ENCODE measurements around the gene ASPM.
"Not testable (repeated sequence)": the region's sequence is repeated elsewhere in the genome, so short reads cannot be mapped to it uniquely, and the experiment has no call there.

ASPM gene

DNA sequence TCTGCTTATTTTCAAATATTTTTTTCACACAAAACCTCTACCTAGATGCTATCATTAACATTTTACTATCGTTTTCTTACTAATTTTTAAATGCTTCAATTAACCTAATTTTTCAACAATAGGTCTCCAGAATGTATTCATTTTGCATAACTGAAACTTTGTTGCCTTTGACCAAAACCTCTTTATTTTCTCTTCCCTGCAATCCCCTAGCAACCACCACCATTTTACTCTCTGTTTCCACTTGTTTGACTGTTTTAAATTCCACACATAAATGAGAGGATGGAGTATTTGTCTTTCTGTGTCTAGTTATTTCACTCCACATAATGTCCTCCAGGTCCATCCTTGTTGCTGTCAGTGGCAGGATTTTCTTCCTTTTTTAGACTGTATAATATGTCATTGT, 69.9 kb downstream of the ASPM start:
- DNase-seq (ENCODE audit: low read depth) = no peak

DNA sequence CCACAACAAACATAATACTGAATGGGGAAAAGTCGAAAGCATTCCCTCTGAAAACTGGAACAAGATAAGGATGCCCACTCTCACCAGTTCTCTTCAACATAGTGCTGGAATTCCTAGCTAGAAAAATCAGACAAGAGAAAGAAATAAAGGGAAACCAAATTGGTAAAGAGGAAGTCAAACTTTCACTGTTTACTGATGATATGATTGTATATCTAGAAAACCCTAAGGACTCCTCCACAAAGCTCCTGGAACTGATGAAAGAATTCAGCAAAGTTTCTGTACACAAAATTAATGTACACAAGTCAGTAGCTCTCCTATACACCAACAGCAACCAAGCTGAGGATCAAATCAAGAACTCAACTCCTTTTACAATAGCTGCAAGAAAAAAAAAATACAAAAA, 72.5 kb downstream of the ASPM start:
- no peak for DNase-seq (ENCODE audit: low read depth)

DNA sequence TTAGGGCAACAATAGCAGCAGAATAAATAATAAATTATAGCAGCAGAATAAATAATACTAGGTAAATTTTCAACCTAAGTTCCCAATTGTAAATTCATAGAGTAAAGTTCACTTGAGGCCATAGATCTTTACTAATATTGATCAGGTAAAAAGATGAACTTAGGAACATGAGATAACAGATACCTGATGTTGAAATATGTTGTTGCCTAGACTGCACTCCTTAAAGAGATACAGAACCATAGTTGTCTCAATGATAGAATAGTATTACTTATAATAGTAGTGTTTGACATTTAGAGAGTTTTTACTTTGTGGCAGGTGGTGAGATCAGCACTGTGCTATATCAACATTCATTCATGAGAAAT, 79.0 kb downstream of the ASPM start:
- DNase-seq (ENCODE audit: low read depth) = no peak

- no peak for DNase-seq (ENCODE audit: low read depth)
These were observed 79.6 kb downstream of the ASPM start, which contains the start of gene F13B for GRCh38 chr1:197066719-197067456. Gene F13B (minus strand): TSS chr1:197067260. CDS start chr1:197067223, 37 bp downstream.

GRCh38 chr1:197066277-197066676, 80.2 kb downstream of the ASPM start:
- DNase-seq (ENCODE audit: low read depth) = no peak

- DNase-seq (ENCODE audit: low read depth) = no peak
These were observed 80.9 kb downstream of the ASPM start for GRCh38 chr1:197065559-197065958.

DNA sequence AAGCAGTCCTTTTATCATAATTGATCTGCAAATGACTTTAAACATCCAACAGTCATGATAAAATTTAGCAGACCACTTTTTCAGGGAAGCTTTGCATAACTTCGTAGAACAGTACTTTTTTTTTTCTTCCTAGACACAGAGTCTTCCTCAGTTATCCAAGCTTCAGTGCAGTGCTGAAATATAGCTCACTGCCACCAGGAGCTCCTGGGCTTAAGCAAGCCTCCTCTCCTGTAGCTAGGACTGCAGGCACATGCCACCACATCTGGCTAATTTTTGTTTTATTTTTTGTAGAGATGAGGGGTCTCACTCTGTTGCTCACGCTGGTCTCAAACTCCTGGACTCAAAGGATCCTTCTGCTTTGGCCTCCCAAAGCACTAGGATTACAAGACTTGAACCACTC, 83.3 kb downstream of the ASPM start:
- no peak for DNase-seq (ENCODE audit: low read depth)

DNA sequence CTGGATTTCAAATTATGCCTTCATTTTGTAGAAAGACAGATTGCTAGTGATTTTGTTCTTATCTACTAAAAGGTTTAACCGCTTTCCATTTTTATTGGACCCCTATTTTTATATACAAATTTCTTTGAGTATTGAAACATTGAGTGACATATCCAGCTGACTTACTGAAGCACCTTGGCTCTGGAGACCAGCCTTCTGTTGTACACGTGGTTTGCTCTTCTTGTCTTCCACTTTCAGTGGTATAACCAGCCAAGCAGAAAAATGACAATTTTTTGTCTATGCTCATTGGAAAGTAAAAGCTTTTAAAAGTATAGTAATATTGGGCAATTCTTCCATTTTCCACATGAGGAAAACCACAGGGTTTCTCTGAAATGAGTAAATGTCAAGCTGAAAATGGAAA, 83.8 kb downstream of the ASPM start:
- no peak for DNase-seq (ENCODE audit: low read depth)

DNA sequence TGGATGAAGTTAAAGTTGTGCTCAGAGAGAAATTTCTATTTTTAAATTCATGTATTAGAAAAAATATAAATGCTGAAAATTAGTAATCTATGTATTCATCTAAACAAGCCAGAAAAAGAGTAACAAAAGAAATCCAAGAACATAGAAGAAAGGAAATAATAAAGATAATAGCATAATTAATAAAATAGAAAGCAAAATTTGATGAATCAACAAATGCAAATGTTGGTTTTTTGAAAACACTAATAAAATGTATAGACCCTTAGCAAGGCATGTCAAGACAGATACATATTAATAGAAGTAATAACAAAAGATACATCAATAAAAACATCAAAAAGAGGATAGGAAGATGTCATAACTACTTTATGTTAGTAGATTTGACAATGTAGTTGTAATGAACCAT, 97.4 kb downstream of the ASPM start:
- DNase-seq (ENCODE audit: low read depth) = no peak

- no peak for DNase-seq (ENCODE audit: low read depth)
These were observed 103.7 kb downstream of the ASPM start for GRCh38 chr1:197042676-197043341.

DNA sequence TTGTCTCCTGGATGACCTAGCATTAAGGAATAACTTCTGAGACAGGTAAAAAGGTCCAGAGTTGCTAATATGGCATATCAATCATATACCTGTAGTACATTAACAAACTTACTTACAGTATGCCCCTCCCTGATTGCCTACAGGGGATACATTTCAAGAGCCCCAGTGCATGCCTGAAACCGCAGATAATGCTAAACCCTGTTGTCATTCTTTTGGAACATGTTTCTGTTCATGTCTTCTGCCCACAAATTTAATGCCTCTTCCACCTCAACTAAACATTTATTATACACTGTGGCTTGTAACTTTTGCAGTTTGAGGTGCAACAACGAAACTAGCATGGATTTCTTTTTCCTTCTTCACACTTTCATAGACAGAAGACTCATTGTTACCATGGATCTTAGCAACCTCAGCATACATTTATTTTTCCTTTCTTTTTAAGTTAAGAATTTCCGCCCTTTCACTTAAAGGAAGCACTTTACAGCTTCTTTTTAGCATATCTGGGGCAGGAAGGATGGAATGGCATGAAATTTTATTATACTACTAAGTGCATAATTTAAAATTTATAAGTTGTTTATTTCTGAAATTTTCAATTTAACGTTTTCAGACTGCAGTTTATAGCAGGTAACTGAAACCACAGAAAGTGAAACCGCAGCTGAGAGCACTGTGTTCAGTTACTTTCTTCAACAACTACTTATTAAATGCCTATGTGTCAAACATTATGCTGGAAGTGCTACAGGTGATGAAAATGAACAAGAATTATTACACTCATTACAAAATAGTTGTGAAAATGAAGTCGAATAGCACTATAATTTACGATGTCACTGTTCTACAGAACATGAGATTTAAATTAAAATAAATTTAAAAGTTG, 104.7 kb downstream of the ASPM start:
- DNase-seq (ENCODE audit: low read depth) = no peak

GRCh38 chr1:197036861-197037260, 109.6 kb downstream of the ASPM start:
- no peak for DNase-seq (ENCODE audit: low read depth)

DNA sequence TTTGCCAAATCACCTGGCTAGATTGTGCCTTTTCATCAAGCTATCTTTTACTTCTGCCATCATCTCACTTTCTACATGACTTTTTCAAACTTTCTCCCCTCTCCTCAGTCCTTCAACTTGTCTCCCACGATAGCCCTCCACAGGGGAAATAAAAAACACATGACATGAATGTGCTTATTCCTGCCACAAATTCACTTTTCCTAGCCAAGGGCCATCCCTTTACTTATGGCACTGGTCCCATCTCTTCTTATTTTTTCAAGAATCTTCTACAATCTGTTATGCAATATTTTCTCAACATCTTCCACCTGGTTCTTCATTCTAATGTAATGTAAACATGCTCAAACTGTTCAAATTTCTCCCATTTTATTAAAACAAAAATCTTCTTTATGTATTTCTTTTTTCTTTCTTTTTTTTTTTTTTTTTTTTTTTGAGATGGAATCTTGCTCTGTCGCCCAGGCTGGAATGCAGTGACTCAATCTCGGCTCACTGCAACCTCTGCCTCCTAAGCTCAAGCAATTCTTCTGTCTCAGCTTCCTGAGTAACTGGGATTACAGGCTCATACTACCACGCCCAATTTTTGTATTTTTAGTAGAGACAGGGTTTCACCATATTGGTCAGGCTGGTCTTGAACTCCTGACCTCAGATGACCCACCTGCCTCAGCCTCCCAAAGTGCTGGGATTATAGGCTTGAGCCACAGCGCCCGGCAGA, 111.7 kb downstream of the ASPM start:
- DNase-seq (ENCODE audit: low read depth) = not testable (repeated sequence)
